K562 (cell line): Measurements from ENCODE around the gene PIP4K2A. TPM values are rescaled to one million over a fixed set of nuclear protein-coding genes. Genes with fewer than 3 reads are reported as not detected.
A peak's percentile ranks its signal among the peaks of the same experiment; 100 is the strongest.

Experiments
- DPF2 ChIP-seq: fragments of 450-650 bp; IDR thresholded peaks from 2 replicates; pipeline ENCODE4 v1.6.1; 2016
- EWSR1 ChIP-seq: fragments of 450-650 bp; IDR thresholded peaks from 2 replicates; pipeline ENCODE4 v1.6.1; 2018; ENCODE audit warnings: borderline replicate concordance, mild to moderate bottlenecking, low read depth, moderate library complexity; ENCODE audit not compliant: partially characterized antibody
- FUS ChIP-seq: fragments of 200-400 bp; formaldehyde crosslinking; optimal IDR thresholded peaks from 2 replicates; pipeline ENCODE3; 2017; ENCODE audit warnings: low read depth, low read length
- GMEB1 ChIP-seq: fragments of 250-450 bp; sonication (Bioruptor Pico); IDR thresholded peaks from 2 replicates; pipeline ENCODE4 v1.4.0; 2020; ENCODE audit warnings: mild to moderate bottlenecking
- KDM2B ChIP-seq: fragments of 250-450 bp; sonication (Bioruptor Pico); IDR thresholded peaks from 2 replicates; pipeline ENCODE4 v1.8.0; 2021; ENCODE audit warnings: mild to moderate bottlenecking, moderate library complexity
- MEF2A ChIP-seq: IDR thresholded peaks from 2 replicates; pipeline ENCODE4 v1.6.1; 2011; ENCODE audit warnings: low read depth, mild to moderate bottlenecking, low read length, moderate library complexity; ENCODE audit not compliant: control insufficient read depth
- MEIS2 ChIP-seq: fragments of 450-650 bp; IDR thresholded peaks from 2 replicates; pipeline ENCODE4 v1.6.1; 2014; ENCODE audit warnings: mild to moderate bottlenecking; ENCODE audit not compliant: partially characterized antibody
- NFE2L1 ChIP-seq: fragments of 450-650 bp; IDR thresholded peaks from 2 replicates; pipeline ENCODE4 v1.6.1; 2016; ENCODE audit warnings: missing genetic modification characterization, low read depth, mild to moderate bottlenecking, missing compliant biosample characterization, moderate library complexity, borderline replicate concordance
- POLR3G ChIP-seq: IDR thresholded peaks from 2 replicates; pipeline ENCODE4 v1.6.1; 2011; ENCODE audit not compliant: insufficient read length, insufficient replicate concordance; ENCODE audit errors: extremely low read depth
- RNF2 ChIP-seq: sonication (generic); IDR thresholded peaks from 2 replicates; pipeline ENCODE4 v1.6.1; 2016
- SP2 ChIP-seq: IDR thresholded peaks from 2 replicates; pipeline ENCODE4 v1.6.1; 2011; ENCODE audit warnings: mild to moderate bottlenecking, low read depth, low read length, moderate library complexity; ENCODE audit not compliant: poor library complexity, severe bottlenecking; ENCODE audit errors: extremely low read depth
- SRSF7 ChIP-seq: fragments of 200-400 bp; formaldehyde crosslinking; optimal IDR thresholded peaks from 2 replicates; pipeline ENCODE3; 2017; ENCODE audit warnings: mild to moderate bottlenecking, low read depth, low read length
- polyA plus RNA-seq, 8 experiments: library from polyadenylated mRNA; depleted of rRNA in 4 of 8; stranded (reverse) in 5 of 8; unstranded in 3 of 8; fragments of >200 nt; fragmentation: Nextera tagmentation in 2 of 8; fragmentation: Illumina TruSeq in 1 of 8; extraction: Ambion mirVana in 2 of 8; extraction: Trizol in 1 of 8; gene quantifications; 2 replicates each; pipeline versions ENCODE4 v1.2.1 to v1.2.3, GENCODE V29; 2011 to 2014; ENCODE audit warnings: inconsistent platforms in 1 of 8, missing spikeins in 1 of 8
- total RNA-seq, 7 experiments: library from RNA; depleted of rRNA in 6 of 7; stranded (reverse); fragments of >200 nt in 6 of 7; fragmentation: Illumina TruSeq in 2 of 7; extraction: Trizol in 2 of 7; gene quantifications; 2 replicates each; pipeline versions ENCODE4 v1.2.1 to v1.2.3, GENCODE V29; 2011 to 2021; ENCODE audit warnings: low replicate concordance in 1 of 7

Gene PIP4K2A
- total and polyA plus RNA-seq, 9 of the 15 experiments (the other 6 are each of a cell fraction or from before 2014, with no cell fraction given) = 35.6 to 117 (median 71.9) TPM

DNA sequence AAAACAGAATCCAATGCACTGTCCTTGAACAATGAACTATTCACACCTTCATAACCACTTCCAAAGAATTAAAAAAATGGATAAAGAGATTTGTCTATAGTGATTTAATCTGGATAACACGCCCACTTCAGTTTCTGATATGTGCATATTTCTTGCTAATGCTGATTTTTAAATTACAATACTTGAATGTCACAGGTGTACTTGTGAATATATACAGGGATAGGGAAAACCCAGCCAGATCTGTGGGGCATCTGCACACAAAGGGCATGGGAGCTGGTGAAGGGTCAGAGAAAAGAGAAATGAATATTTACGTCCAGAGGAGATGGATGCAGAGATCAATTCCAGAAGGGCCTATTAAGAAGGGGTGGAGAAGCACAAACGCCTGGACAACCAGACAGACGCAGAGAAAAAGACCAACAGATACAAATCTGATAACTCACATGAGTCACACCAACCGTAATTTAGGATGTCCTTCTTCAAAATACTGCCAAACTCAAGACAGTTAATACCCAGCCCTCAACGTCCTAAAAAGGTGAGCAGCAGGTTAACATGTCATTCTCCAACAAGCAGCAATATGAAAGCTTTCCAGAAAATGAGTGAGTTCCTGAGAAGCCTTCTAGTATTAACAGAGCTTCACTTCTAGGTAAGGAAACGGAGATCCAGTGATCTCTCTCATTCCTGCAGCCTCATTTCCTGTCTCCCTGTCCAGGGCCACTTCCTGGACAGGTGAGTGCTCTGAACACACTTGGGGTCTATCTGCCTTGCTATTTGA lies 41.9 kb downstream of the PIP4K2A start (continued):
- TF ChIP-seq SRSF7 = no peak
- no peak for TF ChIP-seq GMEB1 (CRISPR knock-in tag)
- TF ChIP-seq MEF2A = no peak
- no peak for TF ChIP-seq RNF2
- TF ChIP-seq POLR3G = no peak
- TF ChIP-seq NFE2L1 (tag) = no peak
- TF ChIP-seq EWSR1 = no peak
- TF ChIP-seq MEIS2 = peak; percentile 66
- TF ChIP-seq SP2 = no peak
- TF ChIP-seq KDM2B = no peak
- TF ChIP-seq FUS = no peak
- peak; percentile 89 for TF ChIP-seq DPF2
- TF ChIP-seq, all 486 proteins: peak for 24
